OCI-LY3 (cell line): ENCODE measurements around the gene PLA2G6.

Experiments used
- EZH2phosphoT487 ChIP-seq: fragments of 200-600 bp; shearing (Covaris generic); IDR thresholded peaks from 2 replicates; pipeline ENCODE4 v1.6.1; 2018; ENCODE audit warnings: antibody characterized with exemption, mixed run types, low read depth
- TF ChIP-seq, protein P1 (sequence below): fragments of 200-600, 300-600 bp; sonication (generic); IDR thresholded peaks from 2 replicates; pipeline ENCODE4 v1.5.1; 2014; ENCODE audit warnings: antibody characterized with exemption, low read length, low read depth

DNA sequence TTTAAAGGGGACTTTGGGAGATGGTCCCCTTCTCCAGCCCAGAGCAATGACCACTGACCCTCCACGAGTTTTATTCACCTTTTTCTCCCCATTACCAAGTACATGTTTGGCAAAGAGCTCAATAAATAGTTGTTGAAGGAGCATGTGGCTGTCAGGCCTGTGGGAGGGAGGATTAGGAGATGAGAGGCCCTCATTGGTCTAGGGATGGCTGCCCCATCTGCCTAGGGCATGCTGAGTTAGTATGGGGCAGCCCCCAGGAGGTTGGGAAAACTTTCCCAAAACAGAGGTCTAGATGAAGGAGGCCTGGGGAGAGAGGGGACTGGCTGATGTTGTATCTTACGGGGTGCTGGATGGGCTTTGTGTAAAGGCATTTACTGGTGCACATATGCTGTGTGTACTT is 30.8 kb upstream of the PLA2G6 start:
- TF ChIP-seq, protein P1, sequence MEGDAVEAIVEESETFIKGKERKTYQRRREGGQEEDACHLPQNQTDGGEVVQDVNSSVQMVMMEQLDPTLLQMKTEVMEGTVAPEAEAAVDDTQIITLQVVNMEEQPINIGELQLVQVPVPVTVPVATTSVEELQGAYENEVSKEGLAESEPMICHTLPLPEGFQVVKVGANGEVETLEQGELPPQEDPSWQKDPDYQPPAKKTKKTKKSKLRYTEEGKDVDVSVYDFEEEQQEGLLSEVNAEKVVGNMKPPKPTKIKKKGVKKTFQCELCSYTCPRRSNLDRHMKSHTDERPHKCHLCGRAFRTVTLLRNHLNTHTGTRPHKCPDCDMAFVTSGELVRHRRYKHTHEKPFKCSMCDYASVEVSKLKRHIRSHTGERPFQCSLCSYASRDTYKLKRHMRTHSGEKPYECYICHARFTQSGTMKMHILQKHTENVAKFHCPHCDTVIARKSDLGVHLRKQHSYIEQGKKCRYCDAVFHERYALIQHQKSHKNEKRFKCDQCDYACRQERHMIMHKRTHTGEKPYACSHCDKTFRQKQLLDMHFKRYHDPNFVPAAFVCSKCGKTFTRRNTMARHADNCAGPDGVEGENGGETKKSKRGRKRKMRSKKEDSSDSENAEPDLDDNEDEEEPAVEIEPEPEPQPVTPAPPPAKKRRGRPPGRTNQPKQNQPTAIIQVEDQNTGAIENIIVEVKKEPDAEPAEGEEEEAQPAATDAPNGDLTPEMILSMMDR, result no peak
- no peak for TF ChIP-seq EZH2phosphoT487
